ENCODE data around the gene CENPN. TPM values are rescaled to one million over a fixed set of nuclear protein-coding genes. Genes with fewer than 3 reads are reported as not detected.

The CENPN gene
- total and polyA plus RNA-seq, 8 donors = 12.3 to 31.0 (median 18.9) TPM

DNA sequence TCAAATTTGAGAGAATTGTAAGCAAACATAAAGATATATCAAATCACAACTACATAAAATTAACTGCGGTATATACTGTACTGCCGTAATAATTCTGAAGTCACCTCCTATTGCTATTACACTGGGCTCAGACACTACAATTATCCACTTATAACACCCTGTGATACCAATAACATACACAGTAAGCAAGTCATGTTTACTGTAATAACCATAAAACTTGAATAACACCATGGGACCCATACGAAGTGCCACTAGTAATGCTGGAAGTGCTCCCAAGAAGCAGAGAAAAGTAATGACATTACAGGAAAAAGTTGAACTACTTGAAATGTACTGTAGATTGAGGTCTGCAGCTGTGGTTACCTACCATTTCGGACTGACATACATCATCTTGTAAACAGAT is 24.4 kb upstream of the CENPN start:
- no peak overlapping the region for H3K27ac ChIP-seq
- H3K9me3 ChIP-seq = no peaks in the 10 kb centered on the region
- no peaks in the 10 kb centered on the region for H3K27me3 ChIP-seq
- DNase-seq (no peak), ATAC-seq (no peak)
- H3K4me3 ChIP-seq = no peak overlapping the region
- no peaks in the 10 kb centered on the region for H3K4me1 ChIP-seq
- H3K36me3 ChIP-seq = peaks cover 0 to 27% of the 10 kb centered on the region in 2 donors
- intact Hi-C loops (cut with DNase I) = no loop called here
- TF ChIP-seq, protein P1, sequence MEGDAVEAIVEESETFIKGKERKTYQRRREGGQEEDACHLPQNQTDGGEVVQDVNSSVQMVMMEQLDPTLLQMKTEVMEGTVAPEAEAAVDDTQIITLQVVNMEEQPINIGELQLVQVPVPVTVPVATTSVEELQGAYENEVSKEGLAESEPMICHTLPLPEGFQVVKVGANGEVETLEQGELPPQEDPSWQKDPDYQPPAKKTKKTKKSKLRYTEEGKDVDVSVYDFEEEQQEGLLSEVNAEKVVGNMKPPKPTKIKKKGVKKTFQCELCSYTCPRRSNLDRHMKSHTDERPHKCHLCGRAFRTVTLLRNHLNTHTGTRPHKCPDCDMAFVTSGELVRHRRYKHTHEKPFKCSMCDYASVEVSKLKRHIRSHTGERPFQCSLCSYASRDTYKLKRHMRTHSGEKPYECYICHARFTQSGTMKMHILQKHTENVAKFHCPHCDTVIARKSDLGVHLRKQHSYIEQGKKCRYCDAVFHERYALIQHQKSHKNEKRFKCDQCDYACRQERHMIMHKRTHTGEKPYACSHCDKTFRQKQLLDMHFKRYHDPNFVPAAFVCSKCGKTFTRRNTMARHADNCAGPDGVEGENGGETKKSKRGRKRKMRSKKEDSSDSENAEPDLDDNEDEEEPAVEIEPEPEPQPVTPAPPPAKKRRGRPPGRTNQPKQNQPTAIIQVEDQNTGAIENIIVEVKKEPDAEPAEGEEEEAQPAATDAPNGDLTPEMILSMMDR (IDR thresholded peaks at IDR 0.05) = no peak

DNA sequence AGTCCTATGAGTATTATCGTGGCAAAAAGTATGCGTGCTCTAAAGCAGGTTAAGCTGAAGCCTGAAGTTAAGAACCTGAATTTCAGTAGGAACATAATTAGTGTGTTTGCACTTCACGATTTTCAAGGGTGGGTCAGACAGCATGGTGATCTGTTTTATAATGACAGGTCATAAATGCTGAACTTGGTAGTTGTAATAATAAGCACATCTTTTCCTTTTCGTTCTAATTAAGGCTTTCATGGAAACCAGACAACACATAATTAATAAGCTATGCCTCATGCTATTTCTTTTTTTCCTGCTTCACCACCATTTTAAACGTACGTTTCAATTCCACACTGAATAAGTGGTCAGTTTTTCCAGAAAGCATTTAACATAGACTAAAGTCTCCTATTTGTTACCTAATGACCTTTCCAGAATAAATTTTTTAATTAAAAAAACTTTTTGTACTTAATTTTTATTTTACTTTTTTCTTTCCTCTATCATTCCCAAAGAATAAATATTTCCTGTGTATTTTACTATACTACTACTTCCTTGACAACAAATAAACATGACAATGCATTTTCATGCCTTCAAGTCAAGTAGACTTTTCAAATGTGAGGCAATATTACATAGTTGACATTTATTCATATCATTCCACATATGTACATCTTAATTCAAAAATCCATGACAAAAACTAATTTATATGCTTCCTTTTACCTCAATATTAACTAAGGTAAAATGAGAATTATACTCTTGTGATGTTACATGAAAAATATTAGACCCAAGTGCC is 22.7 kb upstream of the CENPN start:
- no peaks in the 10 kb centered on the region for H3K9me3 ChIP-seq
- TF ChIP-seq, protein P1 (IDR thresholded peaks at IDR 0.05) = no peak
- no peak for ATAC-seq
- H3K36me3 ChIP-seq = peaks cover 0 to 12% of the 10 kb centered on the region in 2 donors
- no peak overlapping the region for H3K27ac ChIP-seq
- H3K4me3 ChIP-seq = no peak overlapping the region
- DNase-seq = no peak
- no peaks in the 10 kb centered on the region for H3K4me1 ChIP-seq
- intact Hi-C loops (cut with DNase I) = no loop called here
- no peaks in the 10 kb centered on the region for H3K27me3 ChIP-seq

DNA sequence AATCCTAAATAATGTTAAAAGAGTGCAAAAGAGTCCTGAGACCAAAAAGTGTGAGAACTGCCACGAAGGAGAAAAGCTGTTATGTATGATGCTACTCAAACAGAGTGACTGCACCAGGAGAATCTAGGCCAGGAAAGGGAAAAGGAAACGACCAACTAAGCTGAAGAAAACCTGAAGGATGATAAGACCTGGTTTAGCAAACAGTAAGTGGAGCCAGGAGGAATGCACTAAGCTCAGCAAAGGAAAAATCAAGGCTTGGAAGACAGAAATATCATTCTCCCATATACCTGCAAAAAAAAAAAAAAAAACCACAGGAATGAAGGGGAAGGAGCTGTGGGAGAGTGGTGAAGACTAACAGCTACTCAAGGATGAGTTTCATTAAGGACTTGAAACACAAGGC is 21.4 kb upstream of the CENPN start:
- Histone ChIP-seq H3K9me3 (no peaks in the 10 kb centered on the region), H3K4me1 (no peaks in the 10 kb centered on the region), H3K36me3 (peaks cover 0 to 7% of the 10 kb centered on the region in 2 donors), H3K4me3 (no peak overlapping the region), H3K27me3 (no peaks in the 10 kb centered on the region), H3K27ac (no peak overlapping the region)
- no peak for DNase-seq
- intact Hi-C loops (cut with DNase I) = no loop called here
- TF ChIP-seq, protein P1 (IDR thresholded peaks at IDR 0.05) = no peak
- no peak for ATAC-seq

DNA sequence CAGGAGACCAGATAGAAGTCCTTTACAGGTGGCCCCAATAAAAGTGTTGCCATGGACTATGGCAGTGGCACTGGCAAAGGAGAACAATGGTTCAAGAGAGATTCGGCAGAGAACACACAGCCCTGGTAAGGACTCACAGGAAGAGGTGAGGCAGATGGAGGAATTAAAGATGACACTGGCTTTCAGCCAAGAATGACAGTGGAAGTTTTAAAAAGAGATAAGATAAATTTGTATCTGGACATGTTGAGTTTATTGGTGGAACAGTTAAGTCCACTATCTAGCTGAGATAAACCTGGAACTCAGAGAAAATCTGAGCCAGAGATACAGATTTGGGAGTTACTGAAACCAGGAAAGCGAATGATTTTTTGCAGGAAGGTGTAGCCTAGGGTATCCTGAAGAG is 20.5 kb upstream of the CENPN start:
- no peaks in the 10 kb centered on the region for H3K4me1 ChIP-seq
- no peak overlapping the region for H3K27ac ChIP-seq
- TF ChIP-seq, protein P1 (IDR thresholded peaks at IDR 0.05) = no peak
- no peaks in the 10 kb centered on the region for H3K9me3 ChIP-seq
- H3K36me3 ChIP-seq = peaks cover 0 to 12% of the 10 kb centered on the region in 2 donors
- no peak overlapping the region for H3K4me3 ChIP-seq
- intact Hi-C loops (cut with DNase I) = no loop called here
- ATAC-seq (no peak), DNase-seq (no peak)
- no peaks in the 10 kb centered on the region for H3K27me3 ChIP-seq

DNA sequence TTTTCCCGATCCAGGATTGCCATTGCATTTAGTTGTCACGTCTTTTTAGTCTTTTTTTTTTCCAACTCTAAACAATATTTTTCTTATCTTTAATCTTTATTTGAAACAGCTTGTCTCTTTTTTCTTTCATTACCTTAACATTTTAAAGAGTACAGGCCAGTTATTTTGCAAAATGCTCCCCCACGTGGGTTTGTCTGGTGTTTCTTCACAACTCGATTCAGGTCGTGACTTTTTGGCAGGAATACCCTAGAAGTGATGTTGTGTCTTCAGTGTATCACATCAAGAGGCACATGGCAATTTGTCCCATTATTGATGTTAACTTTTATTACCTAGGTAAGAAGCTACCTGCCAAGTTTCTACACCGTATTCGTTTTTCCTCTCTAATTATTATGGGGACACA is 18.3 kb upstream of the CENPN start:
- DNase-seq = no peak
- no peaks in the 10 kb centered on the region for H3K27me3 ChIP-seq
- no peak for ATAC-seq
- intact Hi-C loops (cut with DNase I) = no loop called here
- no peak overlapping the region for H3K4me3 ChIP-seq
- H3K27ac ChIP-seq = no peak overlapping the region
- no peaks in the 10 kb centered on the region for H3K9me3 ChIP-seq
- H3K36me3 ChIP-seq = peaks cover 0 to 13% of the 10 kb centered on the region in 2 donors
- TF ChIP-seq, protein P1 (IDR thresholded peaks at IDR 0.05) = no peak
- no peaks in the 10 kb centered on the region for H3K4me1 ChIP-seq
